Activated CD8-positive, alpha-beta memory T cell treated with anti-CD3 and anti-CD28 coated beads, Interleukin-2, amount 50 U/mL, for 4 hours (primary cell): ENCODE data around the gene KLHDC9.
A peak's percentile ranks its signal among the peaks of the same experiment; 100 is the strongest.
"Not testable (repeated sequence)": the region's sequence is repeated elsewhere in the genome, so short reads cannot be mapped to it uniquely, and the experiment has no call there.

Experiments
- DNase-seq: peaks from one replicate; pipeline ENCODE4 v3.0.0-alpha.2; 2020

The KLHDC9 gene

GRCh38 chr1:161099090-161099802, 1.1 kb downstream of the KLHDC9 start:
- DNase-seq, result no peak

- DNase-seq, result no peak
Observed at GRCh38 chr1:161100556-161100955, 2.4 kb downstream of the KLHDC9 start.

GRCh38 chr1:161106431-161106830, 8.3 kb downstream of the KLHDC9 start:
- DNase-seq, result no peak

GRCh38 chr1:161111117-161111516, 13.0 kb downstream of the KLHDC9 start:
- DNase-seq, result no peak

- no peak for DNase-seq
Observed at GRCh38 chr1:161111527-161111926, 13.4 kb downstream of the KLHDC9 start.

GRCh38 chr1:161113915-161114314, 15.8 kb downstream of the KLHDC9 start:
- DNase-seq, result no peak

- no peak for DNase-seq
Observed at GRCh38 chr1:161114556-161114955, 16.4 kb downstream of the KLHDC9 start.

GRCh38 chr1:161115132-161115711, 17.1 kb downstream of the KLHDC9 start:
- peak; percentile 29 for DNase-seq

GRCh38 chr1:161115961-161116360, 17.8 kb downstream of the KLHDC9 start:
- not testable (repeated sequence) for DNase-seq

- DNase-seq, result peak; percentile 85
Observed at GRCh38 chr1:161117759-161118581, 19.8 kb downstream of the KLHDC9 start, which contains the start of the genes NIT1 and PFDN2. Gene NIT1, plus strand, starts transcription at chr1:161118105. Its CDS starts 72 bp downstream, at chr1:161118177. Gene PFDN2, minus strand, starts transcription at chr1:161118037. Its CDS starts 11 bp downstream, at chr1:161118026.

- peak; percentile 53 for DNase-seq
Observed at GRCh38 chr1:161119092-161119903, 21.1 kb downstream of the KLHDC9 start.

- no peak for DNase-seq
Observed at GRCh38 chr1:161121042-161121650, 23.0 kb downstream of the KLHDC9 start.

- DNase-seq, result no peak
Observed at GRCh38 chr1:161121834-161122233, 23.7 kb downstream of the KLHDC9 start.

- DNase-seq, result no peak
Observed at GRCh38 chr1:161122967-161123366, 24.8 kb downstream of the KLHDC9 start.

GRCh38 chr1:161127649-161128048, 29.5 kb downstream of the KLHDC9 start:
- no peak for DNase-seq

- no peak for DNase-seq
Observed at GRCh38 chr1:161128591-161129420, 30.6 kb downstream of the KLHDC9 start.

- no peak for DNase-seq
Observed at GRCh38 chr1:161130266-161130665, 32.1 kb downstream of the KLHDC9 start.

GRCh38 chr1:161131523-161132409, 33.6 kb downstream of the KLHDC9 start:
- no peak for DNase-seq

- peak; percentile 87 for DNase-seq
Observed at GRCh38 chr1:161132410-161133219, 34.5 kb downstream of the KLHDC9 start, which contains the start of gene DEDD. Gene DEDD, minus strand, starts transcription at chr1:161132667. Its CDS starts 8,205 bp downstream, at chr1:161124462.
